HL-60 (cell line): ENCODE results near the gene LRSAM1.

Source experiments
- DNase-seq, 2 experiments: peaks; one replicate each; pipeline ENCODE4 v3.0.0-alpha.2; 2010 to 2020; ENCODE audit warnings: low read depth in 1 of 2, low spot score in 1 of 2
- H3K27ac ChIP-seq: fragments of 250-450 bp; sonication (Bioruptor Pico); replicated peaks from 2 replicates; pipeline ENCODE4 v1.5.1; 2020; ENCODE audit warnings: mild to moderate bottlenecking, moderate library complexity
- H3K27me3 ChIP-seq: fragments of 250-450 bp; sonication (Bioruptor Pico); 2 replicates; pipeline ENCODE4 v1.5.1; 2021; ENCODE audit warnings: mild to moderate bottlenecking, moderate library complexity; ENCODE audit not compliant: insufficient read depth, poor library complexity, severe bottlenecking
- H3K4me3 ChIP-seq: replicated peaks from 2 replicates; pipeline ENCODE4 v1.5.1; 2011; ENCODE audit warnings: mild to moderate bottlenecking, control low read depth, low read length; ENCODE audit not compliant: insufficient read depth
- CTCF ChIP-seq: IDR thresholded peaks from one replicate; pipeline ENCODE4 v1.5.1; 2011; ENCODE audit warnings: low read length, control low read depth, inconsistent platforms; ENCODE audit not compliant: insufficient read depth
- GABPA ChIP-seq: IDR thresholded peaks from 2 replicates; pipeline ENCODE4 v1.6.1; 2012; ENCODE audit warnings: low read depth
- POLR2AphosphoS5 ChIP-seq: IDR thresholded peaks from 2 replicates; pipeline ENCODE4 v1.6.1; 2012; ENCODE audit warnings: low read depth
- SPI1 ChIP-seq: IDR thresholded peaks from 2 replicates; pipeline ENCODE4 v1.6.1; 2012; ENCODE audit warnings: low read depth, mild to moderate bottlenecking, borderline replicate concordance
- TF ChIP-seq, protein P1 (sequence below): IDR thresholded peaks from 2 replicates; pipeline ENCODE4 v1.6.1; 2012; ENCODE audit warnings: low read depth; ENCODE audit not compliant: insufficient replicate concordance

Gene LRSAM1

GRCh38 chr9:127537014-127537413, 85.7 kb downstream of the LRSAM1 start:
- no peak for DNase-seq
- no peak overlapping the region for H3K4me3 ChIP-seq
- H3K27ac ChIP-seq: no peak overlapping the region
- H3K27me3 ChIP-seq: no peaks in the 10 kb centered on the region
- TF ChIP-seq, protein P1, sequence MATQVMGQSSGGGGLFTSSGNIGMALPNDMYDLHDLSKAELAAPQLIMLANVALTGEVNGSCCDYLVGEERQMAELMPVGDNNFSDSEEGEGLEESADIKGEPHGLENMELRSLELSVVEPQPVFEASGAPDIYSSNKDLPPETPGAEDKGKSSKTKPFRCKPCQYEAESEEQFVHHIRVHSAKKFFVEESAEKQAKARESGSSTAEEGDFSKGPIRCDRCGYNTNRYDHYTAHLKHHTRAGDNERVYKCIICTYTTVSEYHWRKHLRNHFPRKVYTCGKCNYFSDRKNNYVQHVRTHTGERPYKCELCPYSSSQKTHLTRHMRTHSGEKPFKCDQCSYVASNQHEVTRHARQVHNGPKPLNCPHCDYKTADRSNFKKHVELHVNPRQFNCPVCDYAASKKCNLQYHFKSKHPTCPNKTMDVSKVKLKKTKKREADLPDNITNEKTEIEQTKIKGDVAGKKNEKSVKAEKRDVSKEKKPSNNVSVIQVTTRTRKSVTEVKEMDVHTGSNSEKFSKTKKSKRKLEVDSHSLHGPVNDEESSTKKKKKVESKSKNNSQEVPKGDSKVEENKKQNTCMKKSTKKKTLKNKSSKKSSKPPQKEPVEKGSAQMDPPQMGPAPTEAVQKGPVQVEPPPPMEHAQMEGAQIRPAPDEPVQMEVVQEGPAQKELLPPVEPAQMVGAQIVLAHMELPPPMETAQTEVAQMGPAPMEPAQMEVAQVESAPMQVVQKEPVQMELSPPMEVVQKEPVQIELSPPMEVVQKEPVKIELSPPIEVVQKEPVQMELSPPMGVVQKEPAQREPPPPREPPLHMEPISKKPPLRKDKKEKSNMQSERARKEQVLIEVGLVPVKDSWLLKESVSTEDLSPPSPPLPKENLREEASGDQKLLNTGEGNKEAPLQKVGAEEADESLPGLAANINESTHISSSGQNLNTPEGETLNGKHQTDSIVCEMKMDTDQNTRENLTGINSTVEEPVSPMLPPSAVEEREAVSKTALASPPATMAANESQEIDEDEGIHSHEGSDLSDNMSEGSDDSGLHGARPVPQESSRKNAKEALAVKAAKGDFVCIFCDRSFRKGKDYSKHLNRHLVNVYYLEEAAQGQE: no peak
- TF ChIP-seq POLR2AphosphoS5 (no peak), SPI1 (no peak), CTCF (no peak), GABPA (no peak)

DNA sequence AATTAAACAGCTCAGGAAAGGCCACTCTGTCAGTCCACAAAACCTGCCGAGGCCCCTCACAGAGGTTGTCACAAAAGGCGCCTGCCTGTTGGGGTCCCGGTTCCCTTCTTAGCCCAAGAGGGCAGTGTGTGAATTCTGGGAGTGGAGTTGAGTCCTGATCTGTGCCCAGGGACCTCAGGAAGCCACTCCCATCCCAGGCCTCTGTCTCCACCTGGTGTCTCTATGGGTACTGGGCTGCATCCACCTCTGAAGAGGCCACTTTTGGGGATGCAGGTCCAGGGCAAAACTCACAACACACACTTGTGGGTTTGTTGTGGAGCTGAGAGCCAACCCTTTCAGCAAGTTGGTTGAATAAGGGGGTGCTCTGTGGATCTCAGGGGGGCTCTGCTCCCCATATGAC, 86.5 kb downstream of the LRSAM1 start:
- no peaks in the 10 kb centered on the region for H3K27me3 ChIP-seq
- H3K4me3 ChIP-seq: no peak overlapping the region
- TF ChIP-seq, protein P1: no peak
- no peak for TF ChIP-seq POLR2AphosphoS5
- TF ChIP-seq GABPA: no peak
- TF ChIP-seq SPI1: no peak
- TF ChIP-seq CTCF: no peak
- no peak overlapping the region for H3K27ac ChIP-seq
- DNase-seq: no peak

DNA sequence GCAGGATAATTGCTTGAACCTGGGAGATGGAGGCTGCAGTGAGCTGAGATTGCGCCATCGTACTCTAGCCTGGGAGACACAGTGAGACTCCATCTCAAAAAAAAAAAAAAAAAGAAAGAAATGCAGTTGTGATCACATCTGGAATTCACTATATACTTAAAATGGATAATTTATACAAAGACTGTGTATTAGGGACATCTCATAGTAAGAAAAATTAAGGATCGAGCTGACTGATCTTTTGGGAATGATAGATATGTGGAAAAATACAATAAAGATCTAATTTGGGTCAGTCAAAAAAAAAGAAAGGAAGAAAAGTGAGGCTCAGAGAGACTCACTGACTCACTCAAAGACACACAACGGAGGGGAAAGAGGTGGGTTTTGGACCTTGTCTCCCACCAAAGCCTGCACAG, 87.5 kb downstream of the LRSAM1 start:
- TF ChIP-seq, protein P1: no peak
- no peak for TF ChIP-seq GABPA
- no peak for TF ChIP-seq CTCF
- TF ChIP-seq SPI1: no peak
- no peak for TF ChIP-seq POLR2AphosphoS5
- Histone ChIP-seq H3K27ac (no peak overlapping the region), H3K4me3 (no peak overlapping the region), H3K27me3 (no peaks in the 10 kb centered on the region)
- DNase-seq: no peak
